HG02571 (cell line): Measurements from ENCODE around the gene WFDC10B.
"Not testable (repeated sequence)": the region's sequence is repeated elsewhere in the genome, so short reads cannot be mapped to it uniquely, and the experiment has no call there.

Source experiments
- ATAC-seq: cut with Tn5 transposase; IDR thresholded peaks from one replicate; pipeline ENCODE4 v1.9.1; 2021; ENCODE audit warnings: mild to moderate bottlenecking, moderate library complexity; ENCODE audit not compliant: unreplicated experiment

The WFDC10B gene

DNA sequence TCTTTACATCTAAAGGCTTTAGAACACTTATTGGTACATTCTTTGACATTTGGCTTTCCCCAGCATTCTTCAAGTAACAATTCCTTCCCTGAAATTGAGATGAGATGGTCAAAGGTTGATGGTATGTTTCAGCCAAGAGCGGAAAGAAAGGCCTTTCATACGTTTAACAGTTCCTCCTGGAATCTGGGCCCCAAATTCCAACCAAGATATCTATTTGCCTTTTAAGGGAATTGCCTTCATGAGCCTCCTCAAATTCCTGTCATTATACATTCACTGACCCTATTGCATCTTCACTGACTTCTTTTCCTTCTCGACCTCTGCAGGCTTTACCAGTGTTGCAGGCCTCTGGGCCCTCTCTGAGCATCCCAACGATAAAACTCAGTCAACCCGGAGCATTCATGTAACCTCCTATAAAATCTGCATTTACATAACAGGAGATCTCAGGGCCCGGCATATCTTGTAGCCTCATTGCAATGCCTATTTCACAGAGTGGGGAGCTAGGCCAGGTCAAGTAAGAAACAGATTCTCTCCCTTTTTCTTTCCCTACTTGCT, 55.4 kb downstream of the WFDC10B start:
- no peak for ATAC-seq

DNA sequence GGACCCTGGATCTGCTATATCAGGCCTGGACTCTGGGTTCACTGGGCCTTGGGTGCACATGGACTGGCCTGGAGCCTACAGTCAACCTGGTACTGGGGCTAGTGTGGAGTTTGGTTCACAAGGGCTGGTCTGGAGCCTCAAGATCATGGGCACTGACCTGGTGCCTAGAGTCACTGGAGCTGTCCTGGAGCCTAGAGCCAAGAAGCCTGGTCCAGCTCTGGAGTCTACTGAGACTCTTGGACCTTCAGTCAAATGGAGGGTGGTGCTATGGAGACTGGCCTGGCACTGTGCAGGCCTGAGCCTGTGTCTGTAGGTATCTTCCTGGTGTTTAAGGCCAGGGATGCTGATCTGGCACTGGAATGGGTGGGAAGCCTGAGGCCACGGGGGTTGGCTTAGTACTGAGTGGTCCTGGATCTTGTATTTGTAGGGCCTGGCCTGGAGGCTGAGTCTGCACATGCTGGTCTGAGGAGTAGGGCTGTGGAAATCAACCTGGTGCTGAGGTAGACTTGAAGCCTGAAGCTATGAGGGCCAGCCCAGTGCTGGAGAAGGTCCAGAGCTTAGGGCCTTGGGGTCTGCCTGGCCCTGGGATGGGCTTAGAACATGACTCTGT, 57.3 kb downstream of the WFDC10B start:
- no peak for ATAC-seq

DNA sequence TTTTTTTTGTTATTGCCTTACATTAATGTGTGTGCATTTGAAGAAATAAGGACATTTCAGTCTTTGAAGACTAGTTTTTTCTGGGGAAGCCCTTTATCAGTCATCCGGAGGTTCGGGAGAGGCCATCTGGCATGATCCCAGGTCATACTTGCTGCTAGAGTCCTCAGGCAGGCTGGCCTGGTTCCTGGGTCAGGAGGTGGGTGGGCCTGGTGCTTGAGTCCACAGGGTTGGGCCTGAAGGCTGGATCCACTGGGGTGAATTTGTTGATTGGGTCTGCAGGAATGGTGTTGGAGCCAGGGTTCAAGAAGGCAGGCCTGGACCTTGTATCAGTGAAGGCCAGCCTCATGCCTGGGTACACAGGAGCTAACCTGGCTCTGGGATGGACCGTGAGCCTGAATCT, 57.9 kb downstream of the WFDC10B start:
- no peak for ATAC-seq

DNA sequence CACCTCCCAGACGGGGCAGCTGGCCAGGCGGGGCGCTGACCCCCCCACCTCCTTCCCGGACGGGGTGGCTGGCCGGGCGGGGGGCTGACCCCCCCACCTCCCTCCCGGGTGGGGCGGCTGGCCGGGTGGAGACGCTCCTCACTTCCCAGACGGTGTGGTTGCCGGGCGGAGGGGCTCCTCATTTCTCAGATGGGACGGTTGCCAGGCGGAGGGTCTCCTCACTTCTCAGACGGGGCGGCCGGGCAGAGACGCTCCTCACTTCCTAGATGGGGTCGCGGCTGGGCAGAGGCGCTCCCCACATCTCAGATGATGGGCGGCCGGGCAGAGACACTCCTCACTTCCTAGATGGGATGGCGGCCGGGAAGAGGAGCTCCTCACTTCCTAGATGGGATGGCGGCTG, 59.0 kb downstream of the WFDC10B start:
- ATAC-seq: not testable (repeated sequence)

DNA sequence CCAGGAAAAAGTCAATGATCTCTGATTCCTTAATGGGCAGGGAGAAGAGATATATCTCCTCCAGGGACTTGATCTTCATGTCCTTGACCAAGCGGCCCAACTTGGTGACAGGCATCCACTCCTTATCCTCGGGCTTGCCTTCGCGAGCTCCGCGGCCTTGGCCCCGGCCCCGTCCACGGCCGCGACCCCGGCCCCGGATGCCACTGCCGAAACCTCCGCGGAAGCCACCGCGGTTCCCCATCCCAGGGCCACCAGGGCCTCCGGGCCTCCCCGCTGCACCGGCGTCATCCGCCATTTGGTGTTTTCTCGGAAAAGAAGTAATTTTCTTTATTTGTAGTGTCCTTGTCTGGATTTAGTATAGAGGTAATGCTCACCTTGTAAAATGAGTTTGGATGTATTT, 63.7 kb downstream of the WFDC10B start:
- not testable (repeated sequence) for ATAC-seq

DNA sequence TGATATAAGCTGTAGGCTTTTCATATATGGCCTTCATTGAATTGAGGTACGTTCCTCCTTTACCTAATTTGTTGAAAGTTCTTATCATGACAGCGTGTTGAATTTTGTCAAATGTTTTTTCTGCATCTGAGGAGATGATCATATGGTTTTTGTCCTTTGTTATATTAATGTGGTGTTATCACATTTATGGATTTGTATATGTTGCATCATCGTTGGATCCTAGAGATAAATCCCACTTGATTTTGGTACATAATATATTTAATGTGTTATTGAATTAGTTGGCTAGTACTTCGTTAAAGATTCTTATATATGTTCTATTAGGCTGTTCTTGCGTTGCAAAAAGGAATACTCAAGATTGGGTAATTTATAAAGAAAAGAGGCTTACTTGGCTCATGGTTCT, 65.1 kb downstream of the WFDC10B start:
- ATAC-seq: no peak

DNA sequence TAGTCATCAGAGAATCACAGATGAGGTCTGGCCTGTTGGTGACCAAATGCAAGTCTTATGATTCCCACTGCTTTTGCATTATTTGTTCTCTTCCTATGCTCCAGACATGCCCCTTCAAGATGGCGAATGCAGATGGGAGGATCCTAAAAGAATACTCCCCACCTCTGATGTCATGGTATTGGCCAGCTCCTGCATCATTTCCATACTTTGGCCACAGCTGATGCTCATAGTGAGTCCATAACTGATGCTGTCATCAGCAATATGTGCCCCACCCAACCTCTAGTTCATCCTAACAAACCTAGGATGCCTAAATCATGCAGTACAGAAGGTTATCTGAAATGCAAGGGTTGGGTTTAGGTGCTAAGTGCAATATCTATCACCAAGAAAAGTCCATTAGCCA, 68.3 kb downstream of the WFDC10B start:
- ATAC-seq: no peak
